HuH-7 (cell line): Measurements from ENCODE around the gene TMEM217.

Experiments
- DNase-seq: peaks from one replicate; pipeline ENCODE4 v3.0.0; 2011; ENCODE audit warnings: low spot score

Gene TMEM217

GRCh38 chr6:37162740-37163139, 95.2 kb downstream of the TMEM217 start:
- no peak for DNase-seq
